Skin of body (tissue), 2 donors: ENCODE measurements around the gene YIF1B. TPM values are rescaled to one million over a fixed set of nuclear protein-coding genes. Genes with fewer than 3 reads are reported as not detected.

Experiments
- small RNA-seq: library from RNA; depleted of rRNA; stranded (forward); fragments of <200 nt; gene quantifications from one replicate; pipeline ENCODE3, GENCODE V24; 2014; ENCODE audit warnings: low replicate concordance
- total RNA-seq: library from RNA; depleted of rRNA; stranded (reverse); fragments of >200 nt; gene quantifications from one replicate; pipeline ENCODE4 v1.2.3, GENCODE V29; 2014

YIF1B gene
- total RNA-seq, 1 donor from 2014 or later, result 18.0 TPM

Small RNA genes lying within 50 kb of the gene (small RNA-seq; reads per million reads assigned to genes)
- not detected for gene RF00019

Other genes with a start within 250 kb of the YIF1B start
- 0.79 TPM for gene DPF1, start 91.7 kb downstream of the YIF1B start, total RNA-seq
- gene PPP1R14A, start 59.6 kb downstream of the YIF1B start, total RNA-seq, result 5.5 TPM
- gene SPINT2, start 51.4 kb downstream of the YIF1B start, total RNA-seq, result 78.6 TPM
- gene C19orf33, start 11.7 kb downstream of the YIF1B start, total RNA-seq, result 18.3 TPM
- 9.2 TPM for gene KCNK6, start 3.9 kb upstream of the YIF1B start, total RNA-seq
- gene CATSPERG, start 19.9 kb upstream of the YIF1B start, total RNA-seq, result 3.7 TPM
- 121 TPM for gene PSMD8, start 58.6 kb upstream of the YIF1B start, total RNA-seq
- gene GGN, start 72.1 kb upstream of the YIF1B start, total RNA-seq, result not detected
- gene SPRED3, start 72.8 kb upstream of the YIF1B start, total RNA-seq, result 0.99 TPM
- gene FAM98C, start 87.1 kb upstream of the YIF1B start, total RNA-seq, result 6.2 TPM
- 1.8 TPM for gene RASGRP4, start 110.3 kb upstream of the YIF1B start, total RNA-seq
- gene RYR1, start 117.7 kb upstream of the YIF1B start, total RNA-seq, result 21.1 TPM